ENCODE data around the gene HS3ST6.

Gene HS3ST6

GRCh38 chr16:1914988-1915387 lies 3.2 kb downstream of the HS3ST6 start:
- in situ Hi-C loops (cut with HindIII; ENCODE audit: low pct_ligation_motif_present, low sequenced_read_pairs), result no loop called here
- no peak for DNase-seq
- Histone ChIP-seq H3K36me3 (replicated peaks) (no peaks in the 10 kb centered on the region), H3K27me3 (replicated peaks) (peaks cover 55% of the 10 kb centered on the region), H3K27ac (no peak overlapping the region), H3K4me3 (ENCODE audit: low read depth, low read length) (no peak overlapping the region)
- TF ChIP-seq CTCF (IDR thresholded peaks at IDR 0.05; ENCODE audit: low read depth, low read length, missing control alignments), result no peak

- Histone ChIP-seq H3K27me3 (replicated peaks) (peaks cover 49% of the 10 kb centered on the region), H3K36me3 (replicated peaks) (no peaks in the 10 kb centered on the region), H3K4me3 (ENCODE audit: low read depth, low read length) (no peak overlapping the region), H3K27ac (no peak overlapping the region)
- no peak for TF ChIP-seq CTCF (IDR thresholded peaks at IDR 0.05; ENCODE audit: low read depth, low read length, missing control alignments)
- no peak for DNase-seq
- in situ Hi-C loops (cut with HindIII; ENCODE audit: low pct_ligation_motif_present, low sequenced_read_pairs), result no loop called here
Observed at GRCh38 chr16:1914084-1914608, 4.1 kb downstream of the HS3ST6 start.

- Histone ChIP-seq H3K27me3 (replicated peaks) (peaks cover 49% of the 10 kb centered on the region), H3K36me3 (replicated peaks) (no peaks in the 10 kb centered on the region), H3K27ac (no peak overlapping the region), H3K4me3 (ENCODE audit: low read depth, low read length) (no peak overlapping the region)
- in situ Hi-C loops (cut with HindIII; ENCODE audit: low pct_ligation_motif_present, low sequenced_read_pairs), result no loop called here
- TF ChIP-seq CTCF (IDR thresholded peaks at IDR 0.05; ENCODE audit: low read depth, low read length, missing control alignments), result no peak
- DNase-seq, result no peak
Observed at GRCh38 chr16:1913327-1914083, 4.7 kb downstream of the HS3ST6 start.

- Histone ChIP-seq H3K36me3 (replicated peaks) (no peaks in the 10 kb centered on the region), H3K27ac (no peak overlapping the region), H3K4me3 (ENCODE audit: low read depth, low read length) (no peak overlapping the region), H3K27me3 (replicated peaks) (peaks cover 51% of the 10 kb centered on the region)
- in situ Hi-C loops (cut with HindIII; ENCODE audit: low pct_ligation_motif_present, low sequenced_read_pairs), result no loop called here
- no peak for TF ChIP-seq CTCF (IDR thresholded peaks at IDR 0.05; ENCODE audit: low read depth, low read length, missing control alignments)
- DNase-seq, result no peak
Observed at GRCh38 chr16:1912215-1912543, 6.0 kb downstream of the HS3ST6 start.

- no peak for DNase-seq
- in situ Hi-C loops (cut with HindIII; ENCODE audit: low pct_ligation_motif_present, low sequenced_read_pairs), result no loop called here
- no peaks in the 10 kb centered on the region for H3K36me3 ChIP-seq (replicated peaks)
- H3K27ac ChIP-seq, result no peak overlapping the region
- H3K27me3 ChIP-seq (replicated peaks), result peaks cover 49% of the 10 kb centered on the region
- no peak for TF ChIP-seq CTCF (IDR thresholded peaks at IDR 0.05; ENCODE audit: low read depth, low read length, missing control alignments)
- H3K4me3 ChIP-seq (ENCODE audit: low read depth, low read length), result no peak overlapping the region
Observed at GRCh38 chr16:1911467-1912214, 6.6 kb downstream of the HS3ST6 start.

Measured in brain microvascular endothelial cell (primary cell).